SK-N-SH (cell line): Measurements from ENCODE around the gene CHPF2. TPM values are rescaled to one million over a fixed set of nuclear protein-coding genes. Genes with fewer than 3 reads are reported as not detected.

ENCODE experiments used
- CTCF ChIA-PET: fragments of 300-600, 350-600 bp; formaldehyde crosslinking; extraction: SDS; loops from one replicate; lab custom pipeline; 2021; lab: Yijun Ruan, JAX
- POLR2A ChIA-PET: fragments of 350-600 bp; sonication (Branson Sonifier 250); formaldehyde crosslinking; extraction: SDS; loops from one replicate; lab custom pipeline; 2020; ENCODE audit warnings: antibody characterized with exemption, inconsistent platforms; lab: Yijun Ruan, JAX
- DNase-seq: peaks from one replicate; pipeline ENCODE4 v3.0.0; 2012
- H2AFZ ChIP-seq: fragments of 200-600 bp; sonication (generic); 2 replicates; pipeline ENCODE4 v1.8.1; 2016; ENCODE audit warnings: antibody characterized with exemption, mild to moderate bottlenecking, low read depth
- H3F3A ChIP-seq: fragments of 200-600 bp; sonication (generic); replicated peaks from 2 replicates; pipeline ENCODE3; 2016; ENCODE audit warnings: antibody characterized with exemption, mild to moderate bottlenecking; ENCODE audit not compliant: insufficient read depth
- H3K27ac ChIP-seq, 2 experiments: fragments of 200-500 bp in 1 of 2; fragments of 200-600 bp in 1 of 2; sonication (Bioruptor generic) in 1 of 2; sonication (generic), shearing (Covaris generic) in 1 of 2; 2 replicates each; pipeline versions ENCODE4 v1.5.1 to v1.6.1; 2014 to 2016; ENCODE audit warnings: low read depth in 2 of 2, inconsistent platforms in 1 of 2, low read length in 1 of 2, mild to moderate bottlenecking in 1 of 2, mixed read lengths in 1 of 2
- H3K27me3 ChIP-seq: fragments of 200-600 bp; sonication (generic), shearing (Covaris generic); 2 replicates; pipeline ENCODE4 v1.6.1; 2016; ENCODE audit warnings: mixed run types; ENCODE audit not compliant: insufficient read depth
- H3K36me3 ChIP-seq, 2 experiments: fragments of 200-500 bp in 1 of 2; fragments of 200-600 bp in 1 of 2; sonication (Bioruptor generic) in 1 of 2; sonication (generic) in 1 of 2; replicated peaks in 1 of 2; 2 replicates each; pipeline versions ENCODE3 to v1.5.1; 2014 to 2016; ENCODE audit warnings: low read length in 1 of 2, mild to moderate bottlenecking in 1 of 2; ENCODE audit not compliant: insufficient read depth in 2 of 2, control insufficient read depth in 1 of 2
- H3K4me1 ChIP-seq, 2 experiments: fragments of 200-500 bp in 1 of 2; fragments of 200-600 bp in 1 of 2; sonication (Bioruptor generic) in 1 of 2; sonication (generic), shearing (Covaris generic) in 1 of 2; 2 replicates each; pipeline versions ENCODE4 v1.5.1 to v1.6.1; 2014 to 2016; ENCODE audit warnings: low read depth in 1 of 2, low read length in 1 of 2, mixed run types in 1 of 2; ENCODE audit not compliant: insufficient read depth in 2 of 2, control insufficient read depth in 1 of 2
- H3K4me2 ChIP-seq: fragments of 200-600 bp; sonication (generic), shearing (Covaris generic); 2 replicates; pipeline ENCODE4 v1.6.1; 2017; ENCODE audit warnings: mixed run types
- H3K4me3 ChIP-seq, 2 experiments: fragments of 200-500 bp in 1 of 2; fragments of 200-600 bp in 1 of 2; sonication (Bioruptor generic) in 1 of 2; sonication (generic), shearing (Covaris generic) in 1 of 2; 2 replicates each; pipeline versions ENCODE4 v1.5.1 to v1.8.1; 2014 to 2016; ENCODE audit warnings: low read depth in 2 of 2, inconsistent platforms in 1 of 2, low read length in 1 of 2, mild to moderate bottlenecking in 1 of 2, mixed read lengths in 1 of 2, moderate library complexity in 1 of 2
- H3K79me2 ChIP-seq: fragments of 200-600 bp; sonication (generic); 2 replicates; pipeline ENCODE4 v1.8.1; 2017; ENCODE audit warnings: mild to moderate bottlenecking; ENCODE audit not compliant: insufficient read depth
- H3K9ac ChIP-seq: fragments of 200-600 bp; sonication (generic); 2 replicates; pipeline ENCODE4 v1.6.1; 2017; ENCODE audit warnings: mixed run types
- H3K9me2 ChIP-seq: fragments of 200-600 bp; sonication (generic); 2 replicates; pipeline ENCODE4 v1.6.1; 2017; ENCODE audit warnings: mixed run types
- H3K9me3 ChIP-seq: fragments of 200-600 bp; sonication (generic); 2 replicates; pipeline ENCODE4 v1.6.1; 2017; ENCODE audit warnings: mixed run types, mild to moderate bottlenecking, moderate library complexity
- H4K20me1 ChIP-seq: fragments of 200-600 bp; sonication (generic); 2 replicates; pipeline ENCODE4 v1.6.1; 2017; ENCODE audit warnings: mild to moderate bottlenecking, mixed run types; ENCODE audit not compliant: insufficient read depth
- EZH2phosphoT487 ChIP-seq: fragments of 200-600 bp; sonication (generic); IDR thresholded peaks from 2 replicates; pipeline ENCODE4 v1.6.1; 2017; ENCODE audit warnings: low read depth, mixed run types, mild to moderate bottlenecking, antibody characterized with exemption, moderate library complexity, borderline replicate concordance
- FOXM1 ChIP-seq: IDR thresholded peaks from 2 replicates; pipeline ENCODE4 v1.4.0; 2012; ENCODE audit warnings: low read depth, mild to moderate bottlenecking
- POLR2AphosphoS5 ChIP-seq: IDR thresholded peaks from 2 replicates; pipeline ENCODE4 v1.6.1; 2012; ENCODE audit warnings: low read depth, low read length
- RAD21 ChIP-seq: IDR thresholded peaks from 2 replicates; pipeline ENCODE4 v1.6.1; 2012; ENCODE audit warnings: mild to moderate bottlenecking, low read length
- RCOR1 ChIP-seq: fragments of 150-350 bp; IDR thresholded peaks from 2 replicates; pipeline ENCODE4 v1.6.1; 2017; ENCODE audit warnings: antibody characterized with exemption, low read length
- TAF1 ChIP-seq: IDR thresholded peaks from 2 replicates; pipeline ENCODE4 v1.6.1; 2012; ENCODE audit warnings: low read depth, mild to moderate bottlenecking, low read length, moderate library complexity, borderline replicate concordance
- TCF12 ChIP-seq: IDR thresholded peaks from 2 replicates; pipeline ENCODE4 v1.4.0; 2012
- TEAD4 ChIP-seq: IDR thresholded peaks from 2 replicates; pipeline ENCODE4 v1.4.0; 2012; ENCODE audit warnings: mild to moderate bottlenecking, borderline replicate concordance; ENCODE audit not compliant: insufficient read depth
- WGBS: methylation state at CpG from one replicate; pipeline ENCODE4 v1.1.6; 2017; ENCODE audit warnings: low lambda C conversion rate; 5-methylcytosine and 5-hydroxymethylcytosine counted together
- polyA plus RNA-seq, 3 experiments: library from polyadenylated mRNA; depleted of rRNA; stranded (reverse); fragments of >200 nt; gene quantifications; 2 replicates each; pipeline ENCODE4 v1.2.3, GENCODE V29; 2012

The CHPF2 gene
- polyA plus RNA-seq, 1 of the 3 experiments (the other 2 are of a cell fraction), result 68.6 TPM

GRCh38 chr7:151242159-151243044, 10.1 kb downstream of the CHPF2 start:
- WGBS, result 91% methylated on average over 16 of the region's 20 CpGs
- DNase-seq, result no peak
- no peaks in the 10 kb centered on the region for H3K9me2 ChIP-seq
- no peak overlapping the region for H3K4me2 ChIP-seq
- no peak overlapping the region for H3K4me3 ChIP-seq
- peaks cover 43% of the 10 kb centered on the region for H4K20me1 ChIP-seq
- H3K27ac ChIP-seq, result no peak overlapping the region
- peaks cover 41% of the 10 kb centered on the region for H3F3A ChIP-seq
- peaks cover 17 to 56% of the 10 kb centered on the region in 2 experiments for H3K36me3 ChIP-seq
- H2AFZ ChIP-seq, result no peak overlapping the region
- H3K27me3 ChIP-seq, result no peaks in the 10 kb centered on the region
- POLR2A ChIA-PET, result interaction anchor here (1.0 to 3.7 kb wide), 4 partner anchors 10 to 15 kb away, joined by 3 to 20 read pairs (median 13); partner anchors contain the start of genes ABCF2 and CHPF2
- no peaks in the 10 kb centered on the region for H3K9me3 ChIP-seq
- H3K4me1 ChIP-seq, result peaks cover 27 to 29% of the 10 kb centered on the region in 2 experiments
- no peak for TF ChIP-seq FOXM1
- peak; percentile 28 for TF ChIP-seq POLR2AphosphoS5
- CTCF ChIA-PET, result interaction anchor here (0.6 to 6.2 kb wide), 18 partner anchors 8 to 127 kb away, joined by 3 to 122 read pairs (median 6); partner anchors contain the start of genes ABCF2 and CHPF2
- H3K79me2 ChIP-seq, result peaks cover 40% of the 10 kb centered on the region
- no peak overlapping the region for H3K9ac ChIP-seq

GRCh38 chr7:151243045-151243349, 10.7 kb downstream of the CHPF2 start:
- Histone ChIP-seq H4K20me1 (peaks cover 37% of the 10 kb centered on the region), H3F3A (peaks cover 42% of the 10 kb centered on the region), H3K36me3 (peaks cover 16 to 50% of the 10 kb centered on the region in 2 experiments), H3K4me1 (peaks cover 31 to 35% of the 10 kb centered on the region in 2 experiments), H3K4me2 (no peak overlapping the region), H3K79me2 (peaks cover 40% of the 10 kb centered on the region), H3K4me3 (no peak overlapping the region), H3K9me2 (no peaks in the 10 kb centered on the region), H3K9me3 (no peaks in the 10 kb centered on the region), H3K9ac (no peak overlapping the region), H2AFZ (no peak overlapping the region), H3K27me3 (no peaks in the 10 kb centered on the region), H3K27ac (no peak overlapping the region)
- no peak for DNase-seq
- ChIA-PET POLR2A (interaction anchor here (0.8 to 3.7 kb wide), 5 partner anchors 9 to 30 kb away, joined by 3 to 20 read pairs (median 8); partner anchors contain the start of genes ABCF2 and CHPF2), CTCF (interaction anchor here (1.0 to 6.2 kb wide), 15 partner anchors 8 to 119 kb away, joined by 3 to 122 read pairs (median 15); partner anchors contain the start of genes ABCF2, CHPF2 and GBX1)
- TF ChIP-seq RAD21 (no peak), EZH2phosphoT487 (no peak), POLR2AphosphoS5 (no peak), TAF1 (no peak), TCF12 (no peak), TEAD4 (no peak), RCOR1 (no peak)
- 38% methylated on average over 1 of the region's 2 CpGs for WGBS
